ENCODE results near the gene ELAPOR1.
A peak's percentile ranks its signal among the peaks of the same experiment; 100 is the strongest.

ELAPOR1 gene

GRCh38 chr1:109118089-109118488 lies 4.2 kb downstream of the ELAPOR1 start:
- DNase-seq (ENCODE audit: low read depth) = no peak
- no peak for TF ChIP-seq CTCF (conservative IDR thresholded peaks at IDR 0.05; ENCODE audit: control insufficient read depth, insufficient read depth, low read depth, low read length)
- H3K4me3 ChIP-seq (ENCODE audit: control insufficient read depth, low read depth, low read length) = no peak overlapping the region

- no peak for TF ChIP-seq CTCF (conservative IDR thresholded peaks at IDR 0.05; ENCODE audit: control insufficient read depth, insufficient read depth, low read depth, low read length)
- no peak for DNase-seq (ENCODE audit: low read depth)
- H3K4me3 ChIP-seq (ENCODE audit: control insufficient read depth, low read depth, low read length) = no peak overlapping the region
These were observed 6.4 kb downstream of the ELAPOR1 start for GRCh38 chr1:109120356-109120755.

GRCh38 chr1:109131059-109131458 lies 17.1 kb downstream of the ELAPOR1 start:
- DNase-seq (ENCODE audit: low read depth) = no peak
- no peak for TF ChIP-seq CTCF (conservative IDR thresholded peaks at IDR 0.05; ENCODE audit: control insufficient read depth, insufficient read depth, low read depth, low read length)
- no peak overlapping the region for H3K4me3 ChIP-seq (ENCODE audit: control insufficient read depth, low read depth, low read length)

- H3K4me3 ChIP-seq (ENCODE audit: control insufficient read depth, low read depth, low read length) = no peak overlapping the region
- DNase-seq (ENCODE audit: low read depth) = no peak
- no peak for TF ChIP-seq CTCF (conservative IDR thresholded peaks at IDR 0.05; ENCODE audit: control insufficient read depth, insufficient read depth, low read depth, low read length)
These were observed 17.9 kb downstream of the ELAPOR1 start for GRCh38 chr1:109131800-109132199.

GRCh38 chr1:109133002-109133706 lies 19.2 kb downstream of the ELAPOR1 start:
- no peak overlapping the region for H3K4me3 ChIP-seq (ENCODE audit: control insufficient read depth, low read depth, low read length)
- no peak for TF ChIP-seq CTCF (conservative IDR thresholded peaks at IDR 0.05; ENCODE audit: control insufficient read depth, insufficient read depth, low read depth, low read length)
- no peak for DNase-seq (ENCODE audit: low read depth)

- H3K4me3 ChIP-seq (ENCODE audit: control insufficient read depth, low read depth, low read length) = no peak overlapping the region
- TF ChIP-seq CTCF (conservative IDR thresholded peaks at IDR 0.05; ENCODE audit: control insufficient read depth, insufficient read depth, low read depth, low read length) = no peak
- peak; percentile 12 for DNase-seq (ENCODE audit: low read depth)
These were observed 19.9 kb downstream of the ELAPOR1 start for GRCh38 chr1:109133815-109134214.

GRCh38 chr1:109134423-109134822 lies 20.5 kb downstream of the ELAPOR1 start:
- DNase-seq (ENCODE audit: low read depth) = no peak
- no peak for TF ChIP-seq CTCF (conservative IDR thresholded peaks at IDR 0.05; ENCODE audit: control insufficient read depth, insufficient read depth, low read depth, low read length)
- no peak overlapping the region for H3K4me3 ChIP-seq (ENCODE audit: control insufficient read depth, low read depth, low read length)
